ENCODE results near the gene PRM1.

PRM1 gene

GRCh38 chr16:11270602-11271162 lies 10.4 kb downstream of the PRM1 start:
- no peak for DNase-seq

- no peak for DNase-seq
Observed at GRCh38 chr16:11268921-11269375, 12.2 kb downstream of the PRM1 start, which contains the start of gene TNP2. TNP2 (minus strand) TSS chr16:11269325; CDS start chr16:11269262, 63 bp downstream.

DNA sequence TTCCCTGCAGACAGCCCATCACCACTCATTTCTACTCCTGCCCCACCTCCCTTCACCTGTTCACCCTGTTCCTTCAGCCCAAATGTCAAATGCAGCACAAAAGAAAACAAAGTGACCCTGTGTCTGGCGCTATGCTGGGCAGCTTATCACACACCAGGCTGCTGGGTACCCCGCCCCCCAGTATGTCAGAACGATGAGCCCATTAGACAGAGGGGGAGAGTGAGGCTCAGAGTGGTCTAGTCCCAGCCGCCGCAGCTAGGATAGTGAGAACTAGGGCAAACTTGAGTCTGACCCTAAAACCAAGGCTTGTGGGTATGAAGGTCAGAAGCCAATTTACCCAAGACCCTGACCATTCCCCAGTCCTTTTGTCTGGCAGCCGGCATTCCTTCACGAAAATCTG lies 16.0 kb downstream of the PRM1 start:
- DNase-seq = no peak

GRCh38 chr16:11264155-11264832 lies 16.8 kb downstream of the PRM1 start:
- no peak for DNase-seq

DNA sequence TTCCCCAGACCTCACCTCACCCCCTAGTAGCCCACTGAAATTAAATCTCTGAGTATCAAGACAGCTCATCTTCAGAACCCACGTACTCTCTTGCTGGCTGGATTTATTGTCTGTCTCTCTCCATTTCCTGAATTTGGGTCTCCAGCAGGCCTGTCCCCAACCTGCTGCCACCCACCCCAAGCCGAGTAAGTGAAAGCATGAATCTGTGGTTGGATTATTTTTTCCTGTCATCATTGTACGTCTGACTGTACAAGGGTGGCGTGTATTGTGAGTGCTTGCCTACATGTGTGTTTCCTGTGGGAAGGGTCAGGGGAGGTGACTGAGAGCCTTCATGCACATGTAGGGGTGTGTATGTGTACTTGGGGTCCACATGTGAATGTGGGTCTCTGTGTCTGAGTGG lies 17.4 kb downstream of the PRM1 start:
- DNase-seq = no peak

DNA sequence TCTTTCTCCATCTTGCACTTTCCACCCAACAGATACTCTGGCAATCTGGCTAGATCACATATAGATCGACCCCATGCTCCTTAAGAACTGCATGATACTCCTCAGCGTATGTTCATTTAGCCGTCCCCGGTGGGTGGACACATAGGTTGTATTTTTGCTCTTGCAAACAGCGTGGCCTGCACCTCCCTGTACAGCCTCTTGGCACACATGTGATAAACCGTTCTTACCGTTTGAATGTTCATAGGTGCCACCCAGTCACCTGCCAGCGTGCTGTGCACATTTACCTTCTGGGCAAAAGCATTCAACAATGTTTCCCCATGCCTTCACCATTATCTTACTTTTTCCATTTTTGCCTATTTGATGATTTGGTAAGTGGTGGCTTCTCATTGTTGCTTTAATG lies 18.2 kb downstream of the PRM1 start:
- no peak for DNase-seq

GRCh38 chr16:11260596-11260966 lies 20.5 kb downstream of the PRM1 start:
- DNase-seq = no peak

DNA sequence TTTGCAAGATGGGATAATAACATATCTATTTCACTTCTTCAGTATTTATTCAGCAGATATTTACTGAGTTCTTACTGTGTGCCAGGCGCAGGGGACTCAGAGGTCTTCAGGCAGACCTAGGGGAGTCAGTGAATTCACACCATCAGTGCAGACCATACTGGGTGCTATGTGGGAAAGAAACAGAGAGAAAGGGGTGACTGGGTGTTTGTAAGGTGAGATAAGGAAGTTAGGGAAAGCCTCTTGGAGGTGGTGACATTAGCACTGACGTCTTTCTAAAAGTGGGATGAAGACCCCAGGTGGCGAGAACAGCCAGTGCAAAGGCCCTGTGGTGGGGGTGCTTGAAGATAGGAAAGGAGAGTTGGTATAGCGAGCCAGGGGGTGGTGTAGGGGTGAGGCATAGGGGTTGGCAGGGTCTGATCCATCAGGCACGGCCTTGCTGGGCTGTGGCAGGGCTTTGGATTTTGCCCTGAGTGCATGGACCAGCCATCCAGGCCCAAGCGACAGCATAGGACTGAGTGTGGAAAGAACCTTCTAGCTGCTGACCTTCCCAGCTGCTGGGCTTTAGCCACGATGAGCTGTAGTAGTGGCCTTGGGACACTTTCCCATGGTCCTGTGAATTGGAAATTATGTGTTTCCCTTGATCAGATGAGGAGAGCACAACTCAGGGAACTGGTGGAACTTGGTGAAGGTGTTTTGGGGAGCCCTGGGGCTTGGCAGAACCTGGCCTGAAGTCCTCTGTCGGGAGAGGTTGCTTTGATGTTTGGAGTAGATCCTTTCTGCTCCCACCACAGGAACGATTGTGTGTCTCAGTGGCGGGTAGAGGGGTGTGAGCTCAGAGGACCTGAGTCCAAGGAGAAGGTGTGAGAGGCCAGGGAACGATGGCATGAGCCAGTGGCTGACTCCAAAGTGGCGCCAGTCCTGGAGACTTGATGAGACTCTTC lies 21.2 kb downstream of the PRM1 start:
- no peak for DNase-seq

- DNase-seq = no peak
Observed at GRCh38 chr16:11258553-11259492, 22.3 kb downstream of the PRM1 start.

DNA sequence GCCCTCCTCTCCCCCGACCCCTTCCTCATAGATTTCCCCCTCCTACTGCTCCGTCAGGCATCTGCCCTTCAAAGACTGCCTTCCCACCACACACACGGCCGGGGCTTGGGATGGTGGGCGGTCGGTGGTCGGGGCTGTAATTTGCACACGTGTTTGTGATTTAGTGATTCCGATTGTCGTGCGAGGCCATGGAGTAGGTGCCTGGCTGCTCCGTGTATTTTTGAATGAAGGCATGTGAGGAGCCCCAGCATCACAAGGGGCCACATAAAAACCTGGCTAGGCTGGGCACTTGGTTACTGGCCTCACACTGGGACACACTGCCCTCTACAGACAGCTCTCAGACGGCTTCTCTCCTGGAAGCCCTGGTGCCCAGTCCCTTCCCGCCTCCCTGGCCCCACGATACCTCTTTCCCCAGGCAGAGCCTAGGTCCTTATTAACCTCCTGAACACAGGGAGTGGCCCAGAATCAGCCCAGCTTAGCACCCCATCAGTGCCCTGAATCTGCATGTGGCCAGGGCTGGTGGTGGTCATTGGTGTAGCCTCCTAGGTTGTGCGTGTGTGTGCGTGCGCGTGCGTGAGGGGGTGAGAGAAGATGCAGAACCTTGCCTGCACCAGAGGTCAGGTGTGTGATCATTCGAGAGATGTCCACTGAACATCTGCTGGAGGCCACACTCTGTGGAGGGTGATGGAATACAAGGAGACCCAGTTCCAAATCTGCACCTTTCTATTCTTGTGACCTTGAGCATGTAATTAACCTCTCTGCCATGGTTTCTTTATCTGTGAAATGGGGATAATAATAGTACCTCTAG lies 23.8 kb downstream of the PRM1 start:
- peak; percentile 73 for DNase-seq

DNA sequence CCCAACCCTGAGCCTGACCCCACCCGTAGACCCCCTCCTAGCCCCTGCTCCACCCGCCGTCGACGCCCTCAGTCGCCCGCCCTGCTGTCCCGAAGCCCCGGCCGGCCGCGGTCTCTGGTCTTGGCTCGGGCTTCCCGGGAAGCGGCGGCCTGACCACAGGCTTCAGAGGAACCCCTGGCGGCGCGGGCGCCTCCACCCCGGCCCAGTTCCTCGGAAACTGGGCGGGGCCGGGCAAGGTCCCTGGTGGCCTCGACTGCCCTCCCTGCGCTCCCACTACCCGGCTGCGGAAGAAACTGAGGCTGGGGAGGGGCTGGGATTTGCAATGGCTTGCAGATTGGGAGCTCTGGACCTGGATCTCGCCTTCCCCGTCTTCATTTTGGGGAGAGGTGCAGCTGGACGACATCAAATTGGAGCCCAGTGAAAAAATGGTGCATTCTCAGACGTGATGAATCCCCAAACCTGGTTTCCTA lies 24.4 kb downstream of the PRM1 start:
- DNase-seq = no peak

GRCh38 chr16:11255737-11256660 lies 25.1 kb downstream of the PRM1 start, which contains the start of gene SOCS1:
SOCS1 (minus strand) TSS chr16:11256204; CDS start chr16:11255478, 726 bp downstream.
- DNase-seq = peak; percentile 71

DNA sequence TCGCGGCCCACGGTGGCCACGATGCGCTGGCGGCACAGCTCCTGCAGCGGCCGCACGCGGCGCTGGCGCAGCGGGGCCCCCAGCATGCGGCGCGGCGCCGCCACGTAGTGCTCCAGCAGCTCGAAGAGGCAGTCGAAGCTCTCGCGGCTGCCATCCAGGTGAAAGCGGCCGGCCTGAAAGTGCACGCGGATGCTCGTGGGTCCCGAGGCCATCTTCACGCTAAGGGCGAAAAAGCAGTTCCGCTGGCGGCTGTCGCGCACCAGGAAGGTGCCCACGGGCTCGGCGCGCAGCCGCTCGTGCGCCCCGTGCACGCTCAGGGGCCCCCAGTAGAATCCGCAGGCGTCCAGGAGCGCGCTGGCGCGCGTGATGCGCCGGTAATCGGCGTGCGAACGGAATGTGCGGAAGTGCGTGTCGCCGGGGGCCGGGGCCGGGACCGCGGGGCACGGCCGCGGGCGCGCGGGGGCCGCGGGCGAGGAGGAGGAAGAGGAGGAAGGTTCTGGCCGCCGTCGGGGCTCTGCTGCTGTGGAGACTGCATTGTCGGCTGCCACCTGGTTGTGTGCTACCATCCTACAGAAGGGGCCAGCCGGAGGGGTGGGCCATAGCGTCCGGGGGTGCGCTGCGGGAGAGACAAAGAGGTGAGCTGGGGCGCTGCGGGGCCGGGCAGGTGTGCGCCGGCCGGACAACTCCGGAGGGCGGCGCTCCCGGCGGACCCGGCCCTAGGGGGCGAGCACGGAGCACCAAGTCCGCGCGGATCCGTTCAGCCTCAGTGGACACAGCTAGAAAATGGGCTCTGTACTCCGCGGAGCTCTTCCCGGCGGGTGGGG lies 26.0 kb downstream of the PRM1 start:
- peak; percentile 3 for DNase-seq

DNA sequence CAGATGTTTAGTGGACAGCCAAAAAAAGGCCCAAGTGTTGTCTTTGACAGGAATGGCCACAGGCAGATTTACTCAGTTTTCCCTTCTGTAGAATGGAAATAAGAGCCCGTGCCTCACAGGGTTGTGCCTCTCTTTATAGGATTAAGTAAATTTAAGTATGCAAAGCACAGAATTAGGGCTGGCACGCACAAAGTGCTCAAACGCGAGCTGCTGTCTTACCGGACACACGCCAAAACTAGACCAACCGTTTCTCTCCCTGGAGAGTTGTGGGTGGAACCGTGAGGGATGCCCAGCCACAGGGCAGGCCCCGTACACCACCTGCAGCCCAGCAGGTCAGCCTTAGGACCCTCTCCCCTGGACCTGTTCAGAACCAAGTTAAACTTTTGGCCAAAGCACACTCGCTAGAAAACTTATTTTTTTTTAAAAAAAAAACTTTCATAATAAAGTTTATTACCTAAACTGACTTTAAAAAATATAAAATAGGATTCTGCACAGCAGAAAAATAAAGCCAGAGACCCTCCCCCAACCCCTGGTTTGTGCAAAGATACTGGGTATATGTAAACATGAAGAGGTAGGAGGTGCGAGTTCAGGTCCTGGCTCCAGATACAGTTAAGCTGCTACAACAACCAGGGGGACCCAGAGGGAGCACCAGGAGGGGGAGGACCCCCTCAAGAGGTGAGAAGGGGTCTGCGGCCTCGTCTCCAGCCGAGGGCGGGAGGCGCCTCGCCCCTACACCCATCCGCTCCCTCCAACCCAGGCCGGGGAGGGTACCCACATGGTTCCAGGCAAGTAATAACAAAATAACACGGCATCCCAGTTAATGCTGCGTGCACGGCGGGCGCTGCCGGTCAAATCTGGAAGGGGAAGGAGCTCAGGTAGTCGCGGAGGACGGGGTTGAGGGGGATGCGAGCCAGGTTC lies 26.9 kb downstream of the PRM1 start:
- no peak for DNase-seq

- no peak for DNase-seq
Observed at GRCh38 chr16:11253009-11253994, 27.8 kb downstream of the PRM1 start.

- DNase-seq = no peak
Observed at GRCh38 chr16:11252482-11252931, 28.6 kb downstream of the PRM1 start.
